Chondrocyte (in vitro differentiated cells): ENCODE measurements around the gene ZFYVE27. TPM values are rescaled to one million over a fixed set of nuclear protein-coding genes. Genes with fewer than 3 reads are reported as not detected.

Experiments
- DNase-seq: peaks from one replicate; pipeline ENCODE4 v3.0.0; 2021; ENCODE audit warnings: mixed read lengths, low spot score
- H3K27ac Mint-ChIP-seq: one replicate; pipeline ENCODE4 v1.8.0; 2021; ENCODE audit warnings: mild to moderate bottlenecking, moderate library complexity, mixed read lengths; ENCODE audit not compliant: unreplicated experiment
- H3K27me3 Mint-ChIP-seq: 2 replicates; pipeline ENCODE4 v1.8.0; 2021; ENCODE audit warnings: low read depth, mixed read lengths
- H3K36me3 Mint-ChIP-seq: 2 replicates; pipeline ENCODE4 v1.8.0; 2021; ENCODE audit warnings: low read depth, mixed read lengths
- H3K4me1 Mint-ChIP-seq: 2 replicates; pipeline ENCODE4 v1.8.0; 2021; ENCODE audit warnings: low read depth, mild to moderate bottlenecking, mixed read lengths
- H3K4me3 Mint-ChIP-seq: one replicate; pipeline ENCODE4 v1.8.0; 2021; ENCODE audit warnings: mild to moderate bottlenecking, moderate library complexity, mixed read lengths; ENCODE audit not compliant: unreplicated experiment
- H3K9me3 Mint-ChIP-seq: 2 replicates; pipeline ENCODE4 v1.8.0; 2021; ENCODE audit warnings: low read depth, mixed read lengths
- CTCF ChIP-seq: fragments of 200-600 bp; sonication (generic); IDR thresholded peaks from 2 replicates; pipeline ENCODE4 v1.5.0; 2021; ENCODE audit warnings: antibody characterized with exemption, mild to moderate bottlenecking, moderate library complexity
- total RNA-seq: library from RNA; stranded (reverse); gene quantifications from 3 replicates; pipeline ENCODE4 v1.2.1, GENCODE V29; 2021

Gene ZFYVE27
- total RNA-seq, 1 donor from 2014 or later = 16.9 TPM

- no peak overlapping the region for H3K27ac Mint-ChIP-seq
- peak; percentile 75 for DNase-seq
- H3K4me3 Mint-ChIP-seq = no peak overlapping the region
- peaks cover 36% of the 10 kb centered on the region for H3K4me1 Mint-ChIP-seq
- H3K9me3 Mint-ChIP-seq = no peaks in the 10 kb centered on the region
- H3K36me3 Mint-ChIP-seq = peaks cover 10% of the 10 kb centered on the region
- no peaks in the 10 kb centered on the region for H3K27me3 Mint-ChIP-seq
- TF ChIP-seq CTCF = no peak
Observed at GRCh38 chr10:97760461-97761257, 23.7 kb downstream of the ZFYVE27 start.

- DNase-seq = peak; percentile 64
- H3K4me1 Mint-ChIP-seq = peaks cover 41% of the 10 kb centered on the region
- H3K27me3 Mint-ChIP-seq = no peaks in the 10 kb centered on the region
- H3K4me3 Mint-ChIP-seq = no peak overlapping the region
- H3K9me3 Mint-ChIP-seq = no peaks in the 10 kb centered on the region
- no peak for TF ChIP-seq CTCF
- peaks cover 10% of the 10 kb centered on the region for H3K36me3 Mint-ChIP-seq
- H3K27ac Mint-ChIP-seq = no peak overlapping the region
Observed at GRCh38 chr10:97761331-97761865, 24.5 kb downstream of the ZFYVE27 start.

- peaks cover 6% of the 10 kb centered on the region for H3K36me3 Mint-ChIP-seq
Observed at GRCh38 chr10:97762056-97762455, 25.1 kb downstream of the ZFYVE27 start.

GRCh38 chr10:97762816-97763215 is 25.9 kb downstream of the ZFYVE27 start:
- Mint-ChIP-seq H3K27me3 (no peaks in the 10 kb centered on the region), H3K4me1 (peaks cover 44% of the 10 kb centered on the region), H3K27ac (peak overlapping the region; percentile 59)

More at GRCh38 chr10:97762056-97762455, 25.1 kb downstream of the ZFYVE27 start:
- H3K27me3 Mint-ChIP-seq = no peaks in the 10 kb centered on the region
- peak; percentile 61 for DNase-seq
- H3K27ac Mint-ChIP-seq = no peak overlapping the region
- peaks cover 44% of the 10 kb centered on the region for H3K4me1 Mint-ChIP-seq
- no peaks in the 10 kb centered on the region for H3K9me3 Mint-ChIP-seq
- no peak overlapping the region for H3K4me3 Mint-ChIP-seq
- TF ChIP-seq CTCF = no peak

More at GRCh38 chr10:97762816-97763215, 25.9 kb downstream of the ZFYVE27 start:
- no peak for TF ChIP-seq CTCF
- H3K36me3 Mint-ChIP-seq = peaks cover 5% of the 10 kb centered on the region
- DNase-seq = peak; percentile 84
- peak overlapping the region; percentile 15 for H3K4me3 Mint-ChIP-seq
- no peaks in the 10 kb centered on the region for H3K9me3 Mint-ChIP-seq
